ENCODE data around the gene PDGFRB.

DNA sequence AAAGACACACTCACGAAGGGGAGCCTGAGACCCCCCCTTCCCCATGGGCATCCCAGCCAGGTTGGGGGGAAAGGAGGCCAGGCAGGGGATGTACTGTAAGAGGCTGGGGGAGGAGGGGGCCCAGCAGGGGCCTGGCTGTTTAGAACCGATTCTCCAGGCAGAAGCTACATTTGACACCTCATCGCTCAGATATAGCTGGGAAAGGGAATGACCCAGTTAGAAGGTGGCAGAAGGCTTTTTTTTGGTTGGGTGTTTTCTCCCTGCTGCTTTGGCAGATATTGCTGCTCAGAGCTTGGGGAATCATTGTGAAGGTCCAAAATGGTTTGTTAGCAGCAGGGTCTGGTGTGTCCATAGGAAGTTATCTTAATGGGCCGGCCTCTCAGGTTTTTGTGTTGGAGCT lies 16.9 kb upstream of the PDGFRB start:
- TF ChIP-seq, protein P1, sequence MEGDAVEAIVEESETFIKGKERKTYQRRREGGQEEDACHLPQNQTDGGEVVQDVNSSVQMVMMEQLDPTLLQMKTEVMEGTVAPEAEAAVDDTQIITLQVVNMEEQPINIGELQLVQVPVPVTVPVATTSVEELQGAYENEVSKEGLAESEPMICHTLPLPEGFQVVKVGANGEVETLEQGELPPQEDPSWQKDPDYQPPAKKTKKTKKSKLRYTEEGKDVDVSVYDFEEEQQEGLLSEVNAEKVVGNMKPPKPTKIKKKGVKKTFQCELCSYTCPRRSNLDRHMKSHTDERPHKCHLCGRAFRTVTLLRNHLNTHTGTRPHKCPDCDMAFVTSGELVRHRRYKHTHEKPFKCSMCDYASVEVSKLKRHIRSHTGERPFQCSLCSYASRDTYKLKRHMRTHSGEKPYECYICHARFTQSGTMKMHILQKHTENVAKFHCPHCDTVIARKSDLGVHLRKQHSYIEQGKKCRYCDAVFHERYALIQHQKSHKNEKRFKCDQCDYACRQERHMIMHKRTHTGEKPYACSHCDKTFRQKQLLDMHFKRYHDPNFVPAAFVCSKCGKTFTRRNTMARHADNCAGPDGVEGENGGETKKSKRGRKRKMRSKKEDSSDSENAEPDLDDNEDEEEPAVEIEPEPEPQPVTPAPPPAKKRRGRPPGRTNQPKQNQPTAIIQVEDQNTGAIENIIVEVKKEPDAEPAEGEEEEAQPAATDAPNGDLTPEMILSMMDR (conservative IDR thresholded peaks at IDR 0.05; ENCODE audit: low read depth, low read length), result no peak
- no peak for TF ChIP-seq EZH2 (IDR thresholded peaks at IDR 0.05; ENCODE audit: low read length, unreplicated experiment)
